ENCODE data around the gene PRKAG2. TPM values are rescaled to one million over a fixed set of nuclear protein-coding genes. Genes with fewer than 3 reads are reported as not detected.

The PRKAG2 gene
- total RNA-seq, 1 experiment from 2014 or later: 23.9 TPM

GRCh38 chr7:151721694-151722093 is 155.2 kb downstream of the PRKAG2 start:
- intact Hi-C loops (cut with micrococcal nuclease): no loop called here
- no peak for TF ChIP-seq EZH2phosphoT487 (IDR thresholded peaks at IDR 0.05; ENCODE audit: borderline replicate concordance, low read length)
- no peak for TF ChIP-seq CTCF (conservative IDR thresholded peaks at IDR 0.05; ENCODE audit: low read depth, low read length)
- no peak for TF ChIP-seq EZH2 (IDR thresholded peaks at IDR 0.05; ENCODE audit: low read length, unreplicated experiment)
- ChIA-PET POLR2A (ENCODE audit: unreplicated experiment) (no interaction called here), CTCF (interaction anchor here (0.6 kb wide), 1 partner anchor 33 kb away, joined by 3 read pairs; no protein-coding TSS in a partner anchor)
- Histone ChIP-seq H3K9ac (ENCODE audit: low read length) (no peak overlapping the region), H3K9me3 (ENCODE audit: low read length) (no peaks in the 10 kb centered on the region), H3F3A (ENCODE audit: low read length, unreplicated experiment) (no peaks in the 10 kb centered on the region), H3K27me3 (ENCODE audit: low read length) (no peaks in the 10 kb centered on the region), H3K79me2 (ENCODE audit: low read length) (no peaks in the 10 kb centered on the region), H3K36me3 (ENCODE audit: low read depth, low read length) (no peaks in the 10 kb centered on the region), H2AFZ (ENCODE audit: low read length) (no peak overlapping the region), H4K20me1 (ENCODE audit: low read length) (no peaks in the 10 kb centered on the region), H3K4me2 (ENCODE audit: low read length) (no peak overlapping the region), H3K4me3 (ENCODE audit: low read length) (no peak overlapping the region), H3K27ac (ENCODE audit: low read length) (no peak overlapping the region), H3K4me1 (ENCODE audit: insufficient read depth, low read length) (peaks cover under 1% of the 10 kb centered on the region), H3K9me2 (replicated peaks; ENCODE audit: low read length) (no peaks in the 10 kb centered on the region)
- BruUV-seq (replicated peaks): no TSS peak
- DNase-seq (no peak), ATAC-seq (no peak)

DNA sequence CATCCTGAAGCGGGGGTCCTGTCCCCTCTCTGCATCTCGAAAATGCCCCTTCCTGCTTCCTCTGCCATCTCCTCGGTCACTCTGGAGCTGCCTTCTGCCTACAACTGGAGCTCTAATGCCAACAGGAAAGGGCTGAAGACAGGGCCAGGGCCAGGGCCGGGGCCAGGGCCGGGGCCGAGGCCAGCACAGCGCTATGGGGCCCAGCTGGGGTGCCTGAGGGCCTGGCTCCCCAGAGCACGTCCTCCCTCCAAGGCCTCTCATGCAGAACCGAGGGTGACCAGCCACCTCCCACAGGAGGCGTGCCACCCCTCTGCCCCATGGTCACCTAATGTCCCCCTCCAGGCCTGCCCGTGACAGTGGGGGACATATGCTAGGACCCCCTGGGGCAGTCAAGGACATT is 155.7 kb downstream of the PRKAG2 start:
- ChIA-PET CTCF (interaction anchor here (0.6 kb wide), 1 partner anchor 33 kb away, joined by 3 read pairs; no protein-coding TSS in a partner anchor), POLR2A (ENCODE audit: unreplicated experiment) (no interaction called here)
- H3K9me2 ChIP-seq (replicated peaks; ENCODE audit: low read length): no peaks in the 10 kb centered on the region
- TF ChIP-seq EZH2phosphoT487 (IDR thresholded peaks at IDR 0.05; ENCODE audit: borderline replicate concordance, low read length): no peak
- TF ChIP-seq EZH2 (IDR thresholded peaks at IDR 0.05; ENCODE audit: low read length, unreplicated experiment): no peak
- TF ChIP-seq CTCF (conservative IDR thresholded peaks at IDR 0.05; ENCODE audit: low read depth, low read length): no peak
- no peaks in the 10 kb centered on the region for H4K20me1 ChIP-seq (ENCODE audit: low read length)
- H3K4me1 ChIP-seq (ENCODE audit: insufficient read depth, low read length): no peaks in the 10 kb centered on the region
- H3K79me2 ChIP-seq (ENCODE audit: low read length): no peaks in the 10 kb centered on the region
- DNase-seq (no peak), ATAC-seq (no peak)
- intact Hi-C loops (cut with micrococcal nuclease): no loop called here
- H3K4me3 ChIP-seq (ENCODE audit: low read length): no peak overlapping the region
- no peaks in the 10 kb centered on the region for H3F3A ChIP-seq (ENCODE audit: low read length, unreplicated experiment)
- no peak overlapping the region for H3K9ac ChIP-seq (ENCODE audit: low read length)
- no peaks in the 10 kb centered on the region for H3K36me3 ChIP-seq (ENCODE audit: low read depth, low read length)
- H3K27ac ChIP-seq (ENCODE audit: low read length): no peak overlapping the region
- no peaks in the 10 kb centered on the region for H3K9me3 ChIP-seq (ENCODE audit: low read length)
- no peak overlapping the region for H2AFZ ChIP-seq (ENCODE audit: low read length)
- no peak overlapping the region for H3K4me2 ChIP-seq (ENCODE audit: low read length)
- no TSS peak for BruUV-seq (replicated peaks)
- H3K27me3 ChIP-seq (ENCODE audit: low read length): no peaks in the 10 kb centered on the region

GRCh38 chr7:151720280-151720679 is 156.6 kb downstream of the PRKAG2 start:
- Histone ChIP-seq H2AFZ (ENCODE audit: low read length) (no peak overlapping the region), H4K20me1 (ENCODE audit: low read length) (no peaks in the 10 kb centered on the region), H3K79me2 (ENCODE audit: low read length) (no peaks in the 10 kb centered on the region), H3K4me2 (ENCODE audit: low read length) (no peak overlapping the region), H3K36me3 (ENCODE audit: low read depth, low read length) (no peaks in the 10 kb centered on the region), H3K4me3 (ENCODE audit: low read length) (no peak overlapping the region), H3K27ac (ENCODE audit: low read length) (no peak overlapping the region), H3K9me3 (ENCODE audit: low read length) (no peaks in the 10 kb centered on the region), H3K9ac (ENCODE audit: low read length) (no peak overlapping the region), H3K4me1 (ENCODE audit: insufficient read depth, low read length) (no peaks in the 10 kb centered on the region), H3K27me3 (ENCODE audit: low read length) (no peaks in the 10 kb centered on the region), H3F3A (ENCODE audit: low read length, unreplicated experiment) (no peaks in the 10 kb centered on the region), H3K9me2 (replicated peaks; ENCODE audit: low read length) (no peaks in the 10 kb centered on the region)
- DNase-seq (no peak), ATAC-seq (no peak)
- ChIA-PET POLR2A (ENCODE audit: unreplicated experiment) (no interaction called here), CTCF (no interaction called here)
- TF ChIP-seq EZH2 (IDR thresholded peaks at IDR 0.05; ENCODE audit: low read length, unreplicated experiment): no peak
- no peak for TF ChIP-seq CTCF (conservative IDR thresholded peaks at IDR 0.05; ENCODE audit: low read depth, low read length)
- TF ChIP-seq EZH2phosphoT487 (IDR thresholded peaks at IDR 0.05; ENCODE audit: borderline replicate concordance, low read length): no peak
- intact Hi-C loops (cut with micrococcal nuclease): no loop called here
- no TSS peak for BruUV-seq (replicated peaks)

All from PC-3 (cell line).